PC-9 (cell line): ENCODE data around the gene CD83.

Source experiments
- CTCF ChIP-seq: fragments of 200-600 bp; sonication (generic); conservative IDR thresholded peaks from 2 replicates; pipeline ENCODE4 v1.6.1; 2017; ENCODE audit warnings: mixed run types, antibody characterized with exemption, mild to moderate bottlenecking, moderate library complexity
- EZH2 ChIP-seq: fragments of 200-600 bp; sonication (generic); IDR thresholded peaks from 2 replicates; pipeline ENCODE4 v1.8.0; 2017; ENCODE audit warnings: antibody characterized with exemption, low read depth

GRCh38 chr6:14142511-14143223, 25.1 kb downstream of the CD83 start:
- TF ChIP-seq CTCF = no peak
- TF ChIP-seq EZH2 = no peak
